Adrenal gland (tissue), 5 donors: Measurements from ENCODE around the gene ADAT3.

Experiments used
- CTCF ChIP-seq, 6 experiments: fragments of 450-650 bp in 4 of 6; fragments of 200-600 bp in 2 of 6; sonication (generic) in 1 of 6; IDR thresholded peaks; 1 replicate in 5 of 6; 2 replicates in 1 of 6; pipeline versions ENCODE4 v1.5.1 to v1.8.0; 2016 to 2021; ENCODE audit warnings: antibody characterized with exemption in 6 of 6, mild to moderate bottlenecking in 2 of 6, moderate library complexity in 1 of 6
- POLR2A ChIP-seq, 2 donors: fragments of 450-650 bp; IDR thresholded peaks; one replicate each; pipeline ENCODE4 v1.6.1; 2017; ENCODE audit warnings: antibody characterized with exemption in 2 of 2, mild to moderate bottlenecking in 2 of 2, moderate library complexity in 1 of 2
- donor health status: DM: no; HTN: no; CAD: no.

DNA sequence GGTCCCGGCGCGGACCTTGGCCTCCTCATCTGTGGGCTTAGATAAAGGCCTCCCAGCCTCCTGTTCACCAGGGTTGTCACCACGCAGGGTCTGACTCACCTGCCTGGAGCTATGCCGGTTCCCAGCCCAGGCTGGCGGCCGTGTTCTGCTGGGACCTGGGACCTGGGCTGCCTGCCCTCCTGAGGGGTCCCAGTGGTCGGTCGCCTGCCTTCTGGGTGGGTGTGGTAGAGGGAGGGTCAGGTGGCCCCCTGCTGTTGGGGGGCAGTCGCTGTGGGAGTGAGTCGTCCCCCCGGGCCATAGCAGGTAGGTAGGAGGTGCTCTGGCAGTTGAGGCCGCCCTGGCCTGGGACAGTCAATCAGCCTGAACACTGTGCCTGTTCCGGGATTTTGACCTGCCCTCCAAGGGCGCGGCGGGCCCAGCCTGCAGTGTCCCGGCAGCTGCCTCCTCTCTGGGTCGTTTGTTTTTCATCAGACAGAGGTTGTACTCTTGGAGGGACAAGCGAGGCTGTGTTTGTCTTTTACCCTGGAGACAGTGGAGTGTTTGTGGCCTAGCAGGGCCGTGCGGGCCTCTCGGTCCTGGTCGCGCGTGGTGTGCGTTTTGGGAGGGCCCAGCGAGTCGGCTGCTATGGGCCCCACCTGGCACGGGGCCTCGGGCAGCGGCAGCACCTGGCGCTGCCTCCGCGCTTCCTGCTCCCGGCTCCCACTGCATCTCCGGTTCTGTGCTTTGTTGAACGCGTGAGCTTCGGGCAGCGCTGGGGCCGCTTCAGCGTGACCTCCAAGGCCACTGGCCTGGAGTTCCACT lies 2.6 kb downstream of the ADAT3 start:
- TF ChIP-seq CTCF (IDR thresholded peaks at IDR 0.05): no peak
- TF ChIP-seq POLR2A (IDR thresholded peaks at IDR 0.05): no peak
